IPS-20b (cell line): ENCODE measurements around the gene ADAMTS19.
"Not testable (repeated sequence)": the region's sequence is repeated elsewhere in the genome, so short reads cannot be mapped to it uniquely, and the experiment has no call there.

Source experiments
- H3K27ac ChIP-seq: one replicate; pipeline ENCODE4 v1.5.1; 2013; ENCODE audit warnings: low read length
- H3K27me3 ChIP-seq: 2 replicates; pipeline ENCODE4 v1.6.1; 2013; ENCODE audit warnings: mild to moderate bottlenecking, low read length, inconsistent platforms; ENCODE audit not compliant: insufficient read depth
- H3K36me3 ChIP-seq: 2 replicates; pipeline ENCODE4 v1.6.1; 2013; ENCODE audit warnings: low read depth, mild to moderate bottlenecking, inconsistent platforms, low read length, moderate library complexity; ENCODE audit not compliant: insufficient read depth
- H3K4me1 ChIP-seq: 2 replicates; pipeline ENCODE4 v1.6.1; 2013; ENCODE audit warnings: mild to moderate bottlenecking, control low read depth, inconsistent platforms, low read length, moderate library complexity; ENCODE audit not compliant: insufficient read depth
- H3K4me3 ChIP-seq: 2 replicates; pipeline ENCODE4 v1.5.1; 2013; ENCODE audit warnings: mild to moderate bottlenecking, low read length, inconsistent platforms
- H3K9ac ChIP-seq: 2 replicates; pipeline ENCODE4 v1.6.1; 2013; ENCODE audit warnings: low read depth, mild to moderate bottlenecking, inconsistent platforms, low read length, moderate library complexity
- H3K9me3 ChIP-seq: 2 replicates; pipeline ENCODE4 v1.6.1; 2013; ENCODE audit warnings: mild to moderate bottlenecking, low read depth, low read length, inconsistent platforms; ENCODE audit not compliant: insufficient read depth

ADAMTS19 gene

GRCh38 chr5:129511291-129511690, 51.2 kb downstream of the ADAMTS19 start:
- Histone ChIP-seq H3K36me3 (peaks cover 26% of the 10 kb centered on the region), H3K4me3 (no peak overlapping the region), H3K4me1 (no peaks in the 10 kb centered on the region), H3K27me3 (no peaks in the 10 kb centered on the region), H3K9ac (no peak overlapping the region), H3K27ac (no peak overlapping the region), H3K9me3 (no peaks in the 10 kb centered on the region)

GRCh38 chr5:129541051-129541450, 81.0 kb downstream of the ADAMTS19 start:
- H3K9ac ChIP-seq: no peak overlapping the region
- no peak overlapping the region for H3K27ac ChIP-seq
- H3K9me3 ChIP-seq: peaks cover 10% of the 10 kb centered on the region
- H3K36me3 ChIP-seq: peaks cover 13% of the 10 kb centered on the region
- no peaks in the 10 kb centered on the region for H3K4me1 ChIP-seq
- no peak overlapping the region for H3K4me3 ChIP-seq
- H3K27me3 ChIP-seq: no peaks in the 10 kb centered on the region

GRCh38 chr5:129541648-129542251, 81.7 kb downstream of the ADAMTS19 start:
- Histone ChIP-seq H3K4me3 (no peak overlapping the region), H3K9ac (no peak overlapping the region), H3K9me3 (peaks cover 10% of the 10 kb centered on the region), H3K27me3 (no peaks in the 10 kb centered on the region), H3K4me1 (no peaks in the 10 kb centered on the region), H3K27ac (no peak overlapping the region), H3K36me3 (peaks cover 13% of the 10 kb centered on the region)

- Histone ChIP-seq H3K27ac (no peak overlapping the region), H3K36me3 (peaks cover 17% of the 10 kb centered on the region), H3K4me1 (no peaks in the 10 kb centered on the region), H3K9me3 (peaks cover 10% of the 10 kb centered on the region), H3K9ac (no peak overlapping the region), H3K27me3 (no peaks in the 10 kb centered on the region), H3K4me3 (no peak overlapping the region)
Observed at GRCh38 chr5:129547137-129547536, 87.0 kb downstream of the ADAMTS19 start.

- Histone ChIP-seq H3K4me1 (no peaks in the 10 kb centered on the region), H3K36me3 (peaks cover 29% of the 10 kb centered on the region), H3K4me3 (no peak overlapping the region), H3K9ac (no peak overlapping the region), H3K27me3 (no peaks in the 10 kb centered on the region), H3K27ac (no peak overlapping the region), H3K9me3 (no peaks in the 10 kb centered on the region)
Observed at GRCh38 chr5:129554134-129554904, 94.2 kb downstream of the ADAMTS19 start.

- Histone ChIP-seq H3K27ac (no peak overlapping the region), H3K4me3 (no peak overlapping the region), H3K36me3 (peaks cover 24% of the 10 kb centered on the region), H3K27me3 (no peaks in the 10 kb centered on the region), H3K9me3 (no peaks in the 10 kb centered on the region), H3K9ac (no peak overlapping the region), H3K4me1 (no peaks in the 10 kb centered on the region)
Observed at GRCh38 chr5:129563585-129563984, 103.5 kb downstream of the ADAMTS19 start.

- Histone ChIP-seq H3K9me3 (no peaks in the 10 kb centered on the region), H3K27ac (no peak overlapping the region), H3K4me3 (no peak overlapping the region), H3K36me3 (peaks cover 21% of the 10 kb centered on the region), H3K27me3 (no peaks in the 10 kb centered on the region), H3K4me1 (no peaks in the 10 kb centered on the region), H3K9ac (no peak overlapping the region)
Observed at GRCh38 chr5:129569295-129569694, 109.2 kb downstream of the ADAMTS19 start.

GRCh38 chr5:129572060-129572459, 112.0 kb downstream of the ADAMTS19 start:
- H3K4me3 ChIP-seq: no peak overlapping the region
- H3K9me3 ChIP-seq: no peaks in the 10 kb centered on the region
- no peaks in the 10 kb centered on the region for H3K4me1 ChIP-seq
- H3K9ac ChIP-seq: no peak overlapping the region
- no peaks in the 10 kb centered on the region for H3K27me3 ChIP-seq
- peaks cover 13% of the 10 kb centered on the region for H3K36me3 ChIP-seq
- no peak overlapping the region for H3K27ac ChIP-seq

GRCh38 chr5:129584496-129584895, 124.4 kb downstream of the ADAMTS19 start:
- not testable (repeated sequence) for H3K27ac ChIP-seq, H3K36me3 ChIP-seq, H3K27me3 ChIP-seq, H3K4me3 ChIP-seq, H3K9ac ChIP-seq, H3K9me3 ChIP-seq, H3K4me1 ChIP-seq

GRCh38 chr5:129591508-129592160, 131.5 kb downstream of the ADAMTS19 start:
- Histone ChIP-seq H3K9me3 (no peaks in the 10 kb centered on the region), H3K9ac (no peak overlapping the region), H3K36me3 (peaks cover under 1% of the 10 kb centered on the region; the same call in 1 of the 2 replicates), H3K4me3 (no peak overlapping the region), H3K27me3 (no peaks in the 10 kb centered on the region), H3K4me1 (no peaks in the 10 kb centered on the region), H3K27ac (no peak overlapping the region)

GRCh38 chr5:129593525-129593924, 133.4 kb downstream of the ADAMTS19 start:
- H3K27ac ChIP-seq: no peak overlapping the region

GRCh38 chr5:129601576-129601975, 141.5 kb downstream of the ADAMTS19 start:
- peaks cover 28% of the 10 kb centered on the region for H3K36me3 ChIP-seq
- no peaks in the 10 kb centered on the region for H3K4me1 ChIP-seq
- H3K9ac ChIP-seq: no peak overlapping the region
- H3K27me3 ChIP-seq: no peaks in the 10 kb centered on the region
- H3K9me3 ChIP-seq: no peaks in the 10 kb centered on the region
- no peak overlapping the region for H3K27ac ChIP-seq
- no peak overlapping the region for H3K4me3 ChIP-seq

More at GRCh38 chr5:129593525-129593924, 133.4 kb downstream of the ADAMTS19 start:
- H3K9me3 ChIP-seq: no peaks in the 10 kb centered on the region
- peaks cover 18% of the 10 kb centered on the region for H3K36me3 ChIP-seq
- H3K4me1 ChIP-seq: no peaks in the 10 kb centered on the region
- H3K27me3 ChIP-seq: no peaks in the 10 kb centered on the region
- no peak overlapping the region for H3K4me3 ChIP-seq
- no peak overlapping the region for H3K9ac ChIP-seq
